Measurements from ENCODE around the gene RAB28.

The RAB28 gene

GRCh38 chr4:13322681-13323101, 161.4 kb downstream of the RAB28 start:
- CTCF ChIA-PET = no interaction called here
- peak; percentile 94 for DNase-seq (ENCODE audit: low read depth, low spot score)
- POLR2A ChIA-PET = no interaction called here
- no peak overlapping the region for H3K4me3 ChIP-seq (ENCODE audit: low read depth, low read length)
- no peak for TF ChIP-seq CTCF (IDR thresholded peaks at IDR 0.05; ENCODE audit: insufficient read depth, low read length, missing control alignments)

Measured in AG04449 (cell line).